Vagina (tissue), 2 donors: ENCODE data around the gene SPINT1. TPM values are rescaled to one million over a fixed set of nuclear protein-coding genes. Genes with fewer than 3 reads are reported as not detected.

Experiments used
- DNase-seq, 2 donors: peaks; one replicate each; pipeline ENCODE4 v3.0.0-alpha.2; 2017; ENCODE audit errors: extremely low spot score in 2 of 2
- H3K27ac ChIP-seq: fragments of 200-600 bp; sonication (generic); one replicate; pipeline ENCODE4 v1.5.1; 2019
- H3K27me3 ChIP-seq: fragments of 200-600 bp; sonication (generic); one replicate; pipeline ENCODE4 v1.5.1; 2019
- H3K36me3 ChIP-seq, 2 donors: fragments of 200-600 bp; sonication (generic); one replicate each; pipeline ENCODE4 v1.5.1; 2017 to 2019
- H3K4me1 ChIP-seq: fragments of 200-600 bp; sonication (generic); one replicate; pipeline ENCODE4 v1.5.1; 2019
- H3K4me3 ChIP-seq, 2 donors: fragments of 200-600 bp; sonication (generic); 1 replicate in 1 of 2; 2 replicates in 1 of 2; pipeline ENCODE4 v1.5.1; 2016 to 2019
- H3K9me3 ChIP-seq: fragments of 200-600 bp; sonication (generic); one replicate; pipeline ENCODE4 v1.5.1; 2019
- POLR2A ChIP-seq, 2 donors: fragments of 450-650 bp; IDR thresholded peaks; one replicate each; pipeline ENCODE4 v1.6.1; 2017; ENCODE audit warnings: antibody characterized with exemption in 2 of 2, mild to moderate bottlenecking in 2 of 2, moderate library complexity in 2 of 2
- POLR2AphosphoS5 ChIP-seq, 2 donors: sonication (generic); formaldehyde crosslinking; IDR thresholded peaks; one replicate each; pipeline ENCODE4 v1.9.0; 2017; ENCODE audit warnings: antibody characterized with exemption in 2 of 2, mild to moderate bottlenecking in 2 of 2, low read depth in 1 of 2; ENCODE audit not compliant: insufficient read depth in 1 of 2
- intact Hi-C: fragments of 100-400 bp; cut with DNase I; formaldehyde crosslinking; loops from one replicate; pipeline ENCODE4 v1.15.1; 2023
- total RNA-seq: library from RNA; depleted of rRNA; stranded (reverse); fragments of >200 nt; gene quantifications from one replicate; pipeline ENCODE4 v1.2.3, GENCODE V29; 2016
- TF ChIP-seq, protein P1 (sequence below), 3 experiments: fragments of 450-650 bp in 2 of 3; fragments of 200-600 bp in 1 of 3; sonication (generic) in 1 of 3; IDR thresholded peaks; one replicate each; pipeline ENCODE4 v1.5.1; 2017 to 2019; ENCODE audit warnings: antibody characterized with exemption in 3 of 3, mild to moderate bottlenecking in 2 of 3, moderate library complexity in 2 of 3

The SPINT1 gene
- total RNA-seq, 1 donor from 2014 or later, result 80.3 TPM

- no peaks in the 10 kb centered on the region for H3K27me3 ChIP-seq
- no peak overlapping the region for H3K4me3 ChIP-seq
- peaks cover 2% of the 10 kb centered on the region for H3K4me1 ChIP-seq
- H3K9me3 ChIP-seq, result no peaks in the 10 kb centered on the region
- no peak overlapping the region for H3K27ac ChIP-seq
- intact Hi-C loops, result no loop called here
- TF ChIP-seq, protein P1, sequence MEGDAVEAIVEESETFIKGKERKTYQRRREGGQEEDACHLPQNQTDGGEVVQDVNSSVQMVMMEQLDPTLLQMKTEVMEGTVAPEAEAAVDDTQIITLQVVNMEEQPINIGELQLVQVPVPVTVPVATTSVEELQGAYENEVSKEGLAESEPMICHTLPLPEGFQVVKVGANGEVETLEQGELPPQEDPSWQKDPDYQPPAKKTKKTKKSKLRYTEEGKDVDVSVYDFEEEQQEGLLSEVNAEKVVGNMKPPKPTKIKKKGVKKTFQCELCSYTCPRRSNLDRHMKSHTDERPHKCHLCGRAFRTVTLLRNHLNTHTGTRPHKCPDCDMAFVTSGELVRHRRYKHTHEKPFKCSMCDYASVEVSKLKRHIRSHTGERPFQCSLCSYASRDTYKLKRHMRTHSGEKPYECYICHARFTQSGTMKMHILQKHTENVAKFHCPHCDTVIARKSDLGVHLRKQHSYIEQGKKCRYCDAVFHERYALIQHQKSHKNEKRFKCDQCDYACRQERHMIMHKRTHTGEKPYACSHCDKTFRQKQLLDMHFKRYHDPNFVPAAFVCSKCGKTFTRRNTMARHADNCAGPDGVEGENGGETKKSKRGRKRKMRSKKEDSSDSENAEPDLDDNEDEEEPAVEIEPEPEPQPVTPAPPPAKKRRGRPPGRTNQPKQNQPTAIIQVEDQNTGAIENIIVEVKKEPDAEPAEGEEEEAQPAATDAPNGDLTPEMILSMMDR (IDR thresholded peaks at IDR 0.05), result no peak
- TF ChIP-seq POLR2AphosphoS5 (IDR thresholded peaks at IDR 0.05; ENCODE audit: insufficient read depth in 1 of 2, low read depth in 1 of 2) (no peak), POLR2A (IDR thresholded peaks at IDR 0.05) (no peak)
- no peaks in the 10 kb centered on the region for H3K36me3 ChIP-seq
- DNase-seq, result no peak
Observed at GRCh38 chr15:40879609-40880008, 35.8 kb downstream of the SPINT1 start.

DNA sequence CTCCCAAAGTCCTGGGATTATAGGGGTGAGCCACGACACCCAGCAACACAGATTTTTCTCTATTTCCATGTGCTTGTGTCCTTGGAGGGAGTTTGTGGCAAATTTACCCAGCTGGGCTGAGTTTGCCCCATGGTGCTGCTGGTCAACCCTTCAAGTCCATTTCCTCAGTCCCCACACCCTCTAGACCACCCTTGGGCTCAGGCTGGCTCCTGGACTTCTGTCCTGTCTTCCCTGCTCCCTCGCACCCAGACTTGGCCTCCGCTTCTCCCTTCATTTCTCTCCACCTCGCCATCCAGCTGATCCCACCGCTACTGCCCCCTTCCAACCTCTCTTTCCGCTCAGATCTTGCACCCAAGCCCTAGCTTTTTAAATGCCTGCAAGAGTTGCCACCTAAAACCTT lies 37.5 kb downstream of the SPINT1 start:
- Histone ChIP-seq H3K36me3 (no peaks in the 10 kb centered on the region), H3K4me1 (no peaks in the 10 kb centered on the region), H3K4me3 (no peak overlapping the region), H3K27me3 (no peaks in the 10 kb centered on the region), H3K9me3 (no peaks in the 10 kb centered on the region), H3K27ac (no peak overlapping the region)
- TF ChIP-seq POLR2A (IDR thresholded peaks at IDR 0.05) (no peak), POLR2AphosphoS5 (IDR thresholded peaks at IDR 0.05; ENCODE audit: insufficient read depth in 1 of 2, low read depth in 1 of 2) (no peak)
- TF ChIP-seq, protein P1 (IDR thresholded peaks at IDR 0.05), result no peak
- DNase-seq, result no peak
- intact Hi-C loops, result no loop called here

DNA sequence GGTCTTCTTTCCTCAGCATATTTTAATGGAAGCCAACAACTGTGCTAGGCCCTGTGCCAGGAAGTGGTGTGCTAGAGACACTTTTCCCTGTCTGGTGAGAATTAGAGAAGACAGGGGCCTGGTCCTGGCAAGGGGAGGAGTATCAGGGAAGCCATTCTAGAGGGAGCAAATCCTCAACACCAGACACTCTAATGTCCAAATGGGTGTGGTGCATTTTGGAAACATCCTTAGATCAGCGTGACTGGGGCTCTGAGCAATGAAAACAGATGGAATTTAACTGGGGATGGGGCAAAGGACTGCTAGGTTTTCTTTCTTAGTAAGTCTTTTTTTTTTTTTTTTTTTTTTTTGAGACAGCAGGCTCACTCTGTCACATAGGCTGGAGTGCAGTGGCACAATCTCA lies 42.7 kb downstream of the SPINT1 start:
- Histone ChIP-seq H3K9me3 (no peaks in the 10 kb centered on the region), H3K27me3 (no peaks in the 10 kb centered on the region), H3K27ac (no peak overlapping the region), H3K4me3 (no peak overlapping the region), H3K36me3 (no peaks in the 10 kb centered on the region), H3K4me1 (no peaks in the 10 kb centered on the region)
- intact Hi-C loops, result no loop called here
- TF ChIP-seq POLR2AphosphoS5 (IDR thresholded peaks at IDR 0.05; ENCODE audit: insufficient read depth in 1 of 2, low read depth in 1 of 2) (no peak), POLR2A (IDR thresholded peaks at IDR 0.05) (no peak)
- TF ChIP-seq, protein P1 (IDR thresholded peaks at IDR 0.05), result no peak
- no peak for DNase-seq

DNA sequence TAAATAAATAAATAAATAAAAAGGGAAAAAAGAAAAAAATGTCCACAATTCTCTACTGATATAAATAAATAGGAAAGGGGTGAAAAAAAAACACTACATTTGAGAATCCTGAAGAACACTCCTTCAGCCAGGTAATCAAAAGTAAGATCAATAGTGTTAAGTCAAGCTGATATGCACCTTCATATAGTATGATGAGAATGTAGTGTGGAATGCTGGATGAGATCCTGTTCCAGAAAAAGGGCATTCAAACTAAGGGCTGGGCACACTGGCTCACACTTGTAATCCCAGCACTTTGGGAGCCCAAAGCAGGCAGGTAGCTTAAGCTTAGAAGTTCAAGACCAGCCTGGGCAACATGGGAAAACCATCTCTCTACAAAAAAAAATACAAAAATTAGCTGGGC lies 45.3 kb downstream of the SPINT1 start:
- no peaks in the 10 kb centered on the region for H3K9me3 ChIP-seq
- H3K27ac ChIP-seq, result no peak overlapping the region
- H3K27me3 ChIP-seq, result no peaks in the 10 kb centered on the region
- H3K4me1 ChIP-seq, result peaks cover 8% of the 10 kb centered on the region
- H3K4me3 ChIP-seq, result no peak overlapping the region
- no peak for TF ChIP-seq POLR2A (IDR thresholded peaks at IDR 0.05)
- no peak for TF ChIP-seq POLR2AphosphoS5 (IDR thresholded peaks at IDR 0.05; ENCODE audit: insufficient read depth in 1 of 2, low read depth in 1 of 2)
- TF ChIP-seq, protein P1 (IDR thresholded peaks at IDR 0.05), result no peak
- DNase-seq, result no peak
- no peaks in the 10 kb centered on the region for H3K36me3 ChIP-seq
- intact Hi-C loops, result no loop called here

- H3K4me1 ChIP-seq, result peaks cover 23% of the 10 kb centered on the region
- no peak overlapping the region for H3K4me3 ChIP-seq
- H3K27ac ChIP-seq, result no peak overlapping the region
- TF ChIP-seq POLR2AphosphoS5 (IDR thresholded peaks at IDR 0.05; ENCODE audit: insufficient read depth in 1 of 2, low read depth in 1 of 2) (no peak), POLR2A (IDR thresholded peaks at IDR 0.05) (no peak)
- TF ChIP-seq, protein P1 (IDR thresholded peaks at IDR 0.05), result no peak
- H3K27me3 ChIP-seq, result no peaks in the 10 kb centered on the region
- DNase-seq, result no peak
- peaks cover 0 to 3% of the 10 kb centered on the region in 2 donors for H3K36me3 ChIP-seq
- no peaks in the 10 kb centered on the region for H3K9me3 ChIP-seq
- intact Hi-C loops, result loop anchor here (5.0 kb wide), 1 partner anchor 34 kb away; no protein-coding TSS in a partner anchor
Observed at GRCh38 chr15:40891138-40891537, 47.3 kb downstream of the SPINT1 start.
